ENCODE data around the gene NUP155.

The NUP155 gene

GRCh38 chr5:37247496-37247895 is 123.4 kb downstream of the NUP155 start:
- Histone ChIP-seq H3K27ac (no peak overlapping the region), H3K36me3 (replicated peaks) (no peaks in the 10 kb centered on the region), H3K4me3 (ENCODE audit: low read depth, low read length) (no peak overlapping the region), H3K27me3 (replicated peaks) (no peaks in the 10 kb centered on the region)
- no peak for DNase-seq
- in situ Hi-C loops (cut with HindIII; ENCODE audit: low pct_ligation_motif_present, low sequenced_read_pairs) = no loop called here
- no peak for TF ChIP-seq CTCF (IDR thresholded peaks at IDR 0.05; ENCODE audit: low read depth, low read length, missing control alignments)

- H3K27ac ChIP-seq = no peak overlapping the region
- in situ Hi-C loops (cut with HindIII; ENCODE audit: low pct_ligation_motif_present, low sequenced_read_pairs) = no loop called here
- no peak for TF ChIP-seq CTCF (IDR thresholded peaks at IDR 0.05; ENCODE audit: low read depth, low read length, missing control alignments)
- H3K4me3 ChIP-seq (ENCODE audit: low read depth, low read length) = no peak overlapping the region
- H3K36me3 ChIP-seq (replicated peaks) = no peaks in the 10 kb centered on the region
- H3K27me3 ChIP-seq (replicated peaks) = no peaks in the 10 kb centered on the region
- no peak for DNase-seq
Measured at GRCh38 chr5:37247036-37247435, 123.9 kb downstream of the NUP155 start.

Measured in brain microvascular endothelial cell (primary cell).